HG03280 (cell line): ENCODE data around the gene CHST14.

ENCODE experiments used
- ATAC-seq: cut with Tn5 transposase; IDR thresholded peaks from one replicate; pipeline ENCODE4 v1.9.1; 2021; ENCODE audit warnings: mild to moderate bottlenecking, moderate library complexity; ENCODE audit not compliant: unreplicated experiment

Gene CHST14

DNA sequence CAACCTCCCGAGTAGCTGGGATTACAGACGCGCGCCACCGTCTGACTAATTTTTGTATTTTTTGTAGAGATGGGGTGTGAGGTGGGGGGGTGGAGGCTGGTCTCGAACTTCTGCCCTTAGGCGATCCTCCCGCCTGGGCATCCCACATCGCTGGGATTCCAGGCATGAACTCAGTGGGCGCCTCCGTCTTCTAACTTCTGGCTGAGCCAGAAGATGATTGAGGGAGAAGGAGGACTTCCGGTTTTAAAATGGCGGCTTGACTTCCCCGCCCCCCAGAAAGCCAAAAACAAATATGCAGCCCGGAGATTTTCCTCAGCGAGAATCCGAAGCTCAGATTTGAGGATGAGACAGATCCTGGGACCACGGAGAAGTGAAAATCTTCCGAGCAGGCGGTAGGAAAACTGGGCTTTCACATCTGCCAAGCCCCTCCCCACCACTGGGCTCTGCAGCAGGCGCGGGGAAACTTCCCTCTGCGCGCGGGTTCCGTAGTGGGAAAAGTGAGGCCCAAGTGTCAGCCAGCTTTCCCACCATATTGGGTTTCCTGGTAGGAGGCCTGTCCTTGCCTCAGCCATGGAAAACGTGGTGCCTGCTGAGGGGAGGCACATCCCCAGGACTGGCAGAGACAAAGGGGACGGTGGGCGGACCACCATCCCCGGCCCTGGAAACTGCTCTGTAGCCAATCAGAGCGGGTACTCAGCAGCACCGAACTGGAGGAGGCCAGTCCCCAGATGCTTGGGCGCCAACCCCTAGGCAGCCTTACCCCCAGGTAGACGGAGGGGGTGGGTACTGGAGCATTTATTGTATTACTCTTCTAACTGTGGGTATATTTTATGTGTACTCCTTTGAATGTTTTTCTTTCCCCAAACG lies 17.3 kb downstream of the CHST14 start:
- ATAC-seq = no peak

GRCh38 chr15:40489274-40490175 lies 18.7 kb downstream of the CHST14 start:
- no peak for ATAC-seq

GRCh38 chr15:40493089-40493840 lies 22.5 kb downstream of the CHST14 start:
- no peak for ATAC-seq

GRCh38 chr15:40495516-40495915 lies 24.7 kb downstream of the CHST14 start:
- ATAC-seq = no peak

GRCh38 chr15:40498418-40498817 lies 27.6 kb downstream of the CHST14 start:
- ATAC-seq = no peak

GRCh38 chr15:40498891-40499290 lies 28.1 kb downstream of the CHST14 start:
- no peak for ATAC-seq

DNA sequence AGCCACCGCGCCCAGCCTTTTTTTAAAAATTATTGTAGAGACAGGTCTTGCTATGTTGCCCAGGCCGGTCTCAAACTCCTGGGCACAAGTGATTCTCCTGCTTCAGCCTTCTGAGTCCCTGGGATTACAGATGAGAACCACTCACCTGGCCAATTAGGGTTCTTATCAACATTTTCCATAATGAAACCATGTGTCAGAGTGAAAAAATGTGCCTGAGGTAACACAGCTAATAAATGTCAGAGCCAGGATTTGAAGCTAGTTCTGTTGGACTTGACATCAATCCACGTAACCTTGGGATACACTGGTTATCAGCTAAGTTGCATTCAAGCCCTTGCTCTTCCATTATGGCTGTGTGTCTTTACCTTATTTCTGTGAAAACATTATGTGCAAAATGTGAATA lies 29.1 kb downstream of the CHST14 start:
- ATAC-seq = no peak

GRCh38 chr15:40500568-40501330 lies 30.0 kb downstream of the CHST14 start:
- ATAC-seq = no peak

- no peak for ATAC-seq
Measured at GRCh38 chr15:40501487-40501886, 30.7 kb downstream of the CHST14 start.

DNA sequence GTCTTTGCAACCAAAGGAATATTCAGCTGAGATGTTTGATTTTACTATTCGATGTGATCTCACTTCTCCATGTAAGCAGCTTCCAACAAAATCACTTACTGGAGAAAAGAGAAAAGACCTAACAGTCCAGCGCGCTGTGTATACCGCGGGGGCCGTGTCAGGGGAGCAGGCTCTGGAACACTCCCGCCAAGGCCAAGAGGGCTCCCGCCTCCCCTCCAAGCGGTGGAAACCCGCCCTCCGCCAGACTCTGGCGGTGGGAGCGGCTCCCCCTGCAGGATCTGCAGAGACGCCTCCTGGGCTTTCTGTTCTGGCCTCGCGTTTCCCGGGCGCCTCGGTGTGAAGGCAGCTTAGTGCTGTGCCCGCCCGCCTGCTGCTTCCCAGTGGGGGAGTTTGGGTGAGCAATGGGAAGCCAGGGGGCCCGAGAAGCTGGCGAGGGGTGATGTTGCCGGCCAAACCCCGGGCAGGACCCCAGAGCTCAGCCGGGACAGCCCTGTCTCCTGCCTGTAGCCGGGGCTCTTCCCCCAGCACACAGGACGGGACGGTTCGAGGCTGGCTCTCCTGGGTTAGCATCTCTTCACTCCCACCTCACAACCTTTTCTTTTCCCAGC lies 36.3 kb downstream of the CHST14 start:
- ATAC-seq = no peak

- no peak for ATAC-seq
Measured at GRCh38 chr15:40508216-40508615, 37.4 kb downstream of the CHST14 start.

GRCh38 chr15:40510201-40510600 lies 39.4 kb downstream of the CHST14 start:
- no peak for ATAC-seq

GRCh38 chr15:40511093-40511471 lies 40.3 kb downstream of the CHST14 start:
- ATAC-seq = peak; percentile 46

GRCh38 chr15:40511472-40512133 lies 40.8 kb downstream of the CHST14 start:
- peak; percentile 46 for ATAC-seq

GRCh38 chr15:40512440-40512839 lies 41.7 kb downstream of the CHST14 start:
- ATAC-seq = no peak

DNA sequence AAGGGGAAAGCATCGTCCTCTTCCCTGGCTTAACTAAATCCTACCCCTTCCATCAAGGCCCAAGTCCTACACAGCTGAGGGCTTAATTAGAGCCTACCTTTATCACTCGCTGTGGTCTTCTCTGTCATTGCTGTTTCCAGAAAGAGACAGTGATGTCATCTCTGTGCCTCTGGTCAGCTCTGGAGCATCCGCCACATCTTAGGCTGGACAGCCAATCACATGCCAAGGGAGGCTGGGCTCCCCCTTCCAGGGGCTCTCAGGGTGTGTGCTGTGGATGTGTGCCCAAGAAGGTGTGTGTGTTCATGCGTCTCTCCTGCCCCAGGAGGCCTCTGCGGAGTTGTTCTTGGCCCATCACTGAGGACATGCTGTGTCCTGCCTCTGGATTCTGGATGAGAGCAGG lies 42.8 kb downstream of the CHST14 start:
- ATAC-seq = no peak

DNA sequence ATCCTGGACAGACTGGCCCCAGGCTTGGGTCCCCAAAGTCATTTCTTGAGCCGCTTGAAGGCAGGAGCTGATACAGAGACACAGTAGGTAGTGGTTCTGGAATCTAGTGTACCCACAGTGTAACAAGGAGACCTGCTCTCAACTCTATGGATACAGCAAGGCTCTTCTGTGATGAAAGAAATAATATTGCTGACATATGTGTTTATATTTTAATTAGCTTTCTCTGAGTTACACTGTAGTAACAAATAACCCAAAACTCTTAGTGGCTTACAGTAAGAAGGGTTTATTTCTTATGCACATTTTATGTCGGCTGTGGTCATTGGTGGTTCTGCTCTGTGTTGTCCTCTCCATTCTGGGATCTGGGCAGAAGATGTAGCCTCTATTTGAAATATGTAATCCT lies 45.5 kb downstream of the CHST14 start:
- no peak for ATAC-seq
